DND-41 (cell line): ENCODE results near the gene B3GNT7.

Source experiments
- EZH2 ChIP-seq: IDR thresholded peaks from 3 replicates; pipeline ENCODE4 v1.6.1; 2012; ENCODE audit warnings: borderline replicate concordance, low read depth, mild to moderate bottlenecking, moderate library complexity, low read length, inconsistent platforms; ENCODE audit not compliant: severe bottlenecking
- TF ChIP-seq, protein P1 (sequence below): IDR thresholded peaks from 2 replicates; pipeline ENCODE4 v1.5.1; 2012; ENCODE audit warnings: borderline replicate concordance, low read length, moderate library complexity, mild to moderate bottlenecking; ENCODE audit not compliant: poor library complexity, severe bottlenecking; ENCODE audit errors: extremely low read depth

DNA sequence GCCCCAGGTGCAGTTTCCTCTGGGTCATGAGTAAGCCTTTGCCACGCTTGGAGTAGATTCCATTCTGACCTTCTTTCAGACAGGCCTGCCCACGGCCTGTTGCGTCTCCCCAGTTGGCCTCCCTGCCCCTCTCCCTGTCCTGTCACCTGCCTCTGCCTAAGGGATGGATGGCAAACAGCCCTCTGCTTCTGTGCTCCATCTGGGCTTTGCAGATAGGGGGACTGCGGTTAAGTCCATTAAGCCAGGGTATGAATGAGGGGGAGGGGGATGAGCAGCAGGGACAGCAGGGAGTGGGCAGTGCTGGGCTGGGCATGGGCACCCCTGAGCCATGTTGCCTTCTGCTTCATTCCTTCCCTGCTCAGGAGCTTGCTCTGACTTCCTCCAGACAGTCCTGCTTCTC is 37.6 kb upstream of the B3GNT7 start:
- TF ChIP-seq EZH2, result no peak
- TF ChIP-seq, protein P1, sequence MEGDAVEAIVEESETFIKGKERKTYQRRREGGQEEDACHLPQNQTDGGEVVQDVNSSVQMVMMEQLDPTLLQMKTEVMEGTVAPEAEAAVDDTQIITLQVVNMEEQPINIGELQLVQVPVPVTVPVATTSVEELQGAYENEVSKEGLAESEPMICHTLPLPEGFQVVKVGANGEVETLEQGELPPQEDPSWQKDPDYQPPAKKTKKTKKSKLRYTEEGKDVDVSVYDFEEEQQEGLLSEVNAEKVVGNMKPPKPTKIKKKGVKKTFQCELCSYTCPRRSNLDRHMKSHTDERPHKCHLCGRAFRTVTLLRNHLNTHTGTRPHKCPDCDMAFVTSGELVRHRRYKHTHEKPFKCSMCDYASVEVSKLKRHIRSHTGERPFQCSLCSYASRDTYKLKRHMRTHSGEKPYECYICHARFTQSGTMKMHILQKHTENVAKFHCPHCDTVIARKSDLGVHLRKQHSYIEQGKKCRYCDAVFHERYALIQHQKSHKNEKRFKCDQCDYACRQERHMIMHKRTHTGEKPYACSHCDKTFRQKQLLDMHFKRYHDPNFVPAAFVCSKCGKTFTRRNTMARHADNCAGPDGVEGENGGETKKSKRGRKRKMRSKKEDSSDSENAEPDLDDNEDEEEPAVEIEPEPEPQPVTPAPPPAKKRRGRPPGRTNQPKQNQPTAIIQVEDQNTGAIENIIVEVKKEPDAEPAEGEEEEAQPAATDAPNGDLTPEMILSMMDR, result no peak
